OCI-LY7 (cell line): Measurements from ENCODE around the gene CLDN22. TPM values are rescaled to one million over a fixed set of nuclear protein-coding genes. Genes with fewer than 3 reads are reported as not detected.

Experiments used
- BruUV-seq: library from RNA; stranded (reverse); fragments of 400-500 nt; replicated peaks from 2 replicates; lab custom pipeline; 2021; lab: Mats Ljungman, UMichigan
- CTCF ChIA-PET: fragments of 300-600 bp; sonication (Branson Sonifier 250); formaldehyde crosslinking; loops from one replicate; lab custom pipeline; 2022; ENCODE audit warnings: antibody characterized with exemption; ENCODE audit not compliant: unreplicated experiment; lab: Charles Lee
- POLR2A ChIA-PET: fragments of 300-600 bp; sonication (Branson Sonifier 250); formaldehyde crosslinking; loops from one replicate; lab custom pipeline; 2022; ENCODE audit warnings: antibody characterized with exemption; lab: Charles Lee
- DNase-seq: peaks from one replicate; pipeline ENCODE4 v3.0.0-alpha.2; 2015; ENCODE audit warnings: low spot score
- H2AFZ ChIP-seq: fragments of 200-600 bp; sonication (generic), shearing (Covaris generic); 2 replicates; pipeline ENCODE4 v1.6.1; 2014; ENCODE audit warnings: mild to moderate bottlenecking, antibody characterized with exemption, low read length, moderate library complexity
- H3K27ac ChIP-seq: fragments of 200-600 bp; sonication (generic); 2 replicates; pipeline ENCODE4 v1.5.1; 2014; ENCODE audit warnings: mixed run types, low read depth, mild to moderate bottlenecking, moderate library complexity, low read length, inconsistent platforms; ENCODE audit not compliant: poor library complexity, severe bottlenecking
- H3K36me3 ChIP-seq: fragments of 200-600 bp; sonication (generic); 2 replicates; pipeline ENCODE4 v1.6.1; 2014; ENCODE audit warnings: mild to moderate bottlenecking, antibody characterized with exemption, low read length, moderate library complexity, mixed read lengths; ENCODE audit not compliant: insufficient read depth
- H3K4me1 ChIP-seq: fragments of 200-600 bp; sonication (generic); 2 replicates; pipeline ENCODE4 v1.5.1; 2014; ENCODE audit warnings: mild to moderate bottlenecking, low read length; ENCODE audit not compliant: insufficient read depth, poor library complexity, severe bottlenecking
- H3K4me2 ChIP-seq: fragments of 200-600 bp; sonication (generic); 2 replicates; pipeline ENCODE4 v1.6.1; 2014; ENCODE audit warnings: mild to moderate bottlenecking, low read length
- H3K4me3 ChIP-seq: fragments of 200-600 bp; sonication (generic); 2 replicates; pipeline ENCODE4 v1.5.1; 2014; ENCODE audit warnings: mild to moderate bottlenecking, low read depth, low read length; ENCODE audit not compliant: poor library complexity, severe bottlenecking
- H3K79me2 ChIP-seq: fragments of 200-600 bp; sonication (generic); 2 replicates; pipeline ENCODE4 v1.6.1; 2016; ENCODE audit warnings: low read depth, mild to moderate bottlenecking, low read length, moderate library complexity, mixed read lengths; ENCODE audit not compliant: insufficient read depth
- H3K9me2 ChIP-seq: fragments of 200-600 bp; sonication (generic); 2 replicates; pipeline ENCODE4 v1.6.1; 2016; ENCODE audit warnings: mild to moderate bottlenecking, low read length, mixed read lengths; ENCODE audit not compliant: insufficient read depth
- H3K9me3 ChIP-seq: fragments of 200-600 bp; sonication (generic); 2 replicates; pipeline ENCODE4 v1.6.1; 2014; ENCODE audit warnings: mild to moderate bottlenecking, mixed run types, low read length, mixed read lengths
- H4K20me1 ChIP-seq: fragments of 200-600 bp; sonication (generic); 2 replicates; pipeline ENCODE4 v1.6.1; 2014; ENCODE audit warnings: mild to moderate bottlenecking, antibody characterized with exemption, low read length, moderate library complexity, mixed read lengths; ENCODE audit not compliant: insufficient read depth
- CTCF ChIP-seq: fragments of 200-600 bp; sonication (generic); conservative IDR thresholded peaks from 2 replicates; pipeline ENCODE4 v1.5.1; 2014; ENCODE audit warnings: mild to moderate bottlenecking, antibody characterized with exemption, low read length, moderate library complexity, mixed read lengths
- EZH2phosphoT487 ChIP-seq: fragments of 200-600 bp; sonication (generic); IDR thresholded peaks from 2 replicates; pipeline ENCODE4 v1.6.1; 2018; ENCODE audit warnings: low read depth, borderline replicate concordance, mild to moderate bottlenecking, mixed run types, antibody characterized with exemption, low read length, moderate library complexity, mixed read lengths
- intact Hi-C: fragments of 100-400 bp; cut with micrococcal nuclease; formaldehyde crosslinking; loops from one replicate; pipeline ENCODE4 v1.10.0; 2022; ENCODE audit not compliant: unreplicated experiment
- total RNA-seq, 2 experiments: library from RNA; depleted of rRNA in 1 of 2; stranded (reverse); fragments of >200 nt in 1 of 2; shearing (Covaris generic) in 1 of 2; gene quantifications; 2 replicates each; pipeline ENCODE4 v1.2.3, GENCODE V29; 2014 to 2022

CLDN22 gene
- total RNA-seq, 2 experiments from 2014 or later: not detected

- Histone ChIP-seq H3K4me3 (no peak overlapping the region), H3K4me1 (no peaks in the 10 kb centered on the region), H3K79me2 (no peaks in the 10 kb centered on the region), H3K9me3 (no peaks in the 10 kb centered on the region), H3K9me2 (no peaks in the 10 kb centered on the region), H3K4me2 (no peak overlapping the region), H4K20me1 (no peaks in the 10 kb centered on the region), H2AFZ (no peak overlapping the region), H3K27ac (no peak overlapping the region), H3K36me3 (no peaks in the 10 kb centered on the region)
- no peak for TF ChIP-seq CTCF
- no peak for TF ChIP-seq EZH2phosphoT487
- intact Hi-C loops: no loop called here
- no peak for DNase-seq
- BruUV-seq: no TSS peak
- POLR2A ChIA-PET: no interaction called here
- CTCF ChIA-PET: no interaction called here
These were observed 19.4 kb downstream of the CLDN22 start for GRCh38 chr4:183300655-183301054.

DNA sequence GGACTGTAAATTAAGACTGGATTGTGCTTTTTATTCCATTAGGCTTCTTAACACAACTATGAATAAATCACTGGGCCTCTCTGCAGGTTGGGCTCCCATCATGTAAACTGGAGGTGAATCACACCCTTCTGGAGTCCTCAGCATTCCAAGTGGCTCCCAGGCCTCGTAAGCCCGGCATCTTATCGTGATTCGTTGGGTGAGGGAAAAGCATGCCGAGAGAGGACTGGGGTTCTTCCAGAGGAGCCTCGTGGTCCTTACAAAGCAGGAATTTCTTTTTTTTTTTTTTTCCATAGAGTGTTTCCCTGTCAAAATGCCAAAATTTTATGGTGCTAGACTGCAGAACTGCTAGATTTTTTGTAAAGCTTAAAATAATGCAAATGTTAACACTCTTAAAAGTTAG is 20.0 kb downstream of the CLDN22 start:
- Histone ChIP-seq H3K79me2 (no peaks in the 10 kb centered on the region), H3K9me2 (no peaks in the 10 kb centered on the region), H3K36me3 (no peaks in the 10 kb centered on the region), H3K27ac (no peak overlapping the region), H3K4me3 (no peak overlapping the region), H2AFZ (no peak overlapping the region), H3K9me3 (no peaks in the 10 kb centered on the region), H3K4me2 (no peak overlapping the region), H4K20me1 (no peaks in the 10 kb centered on the region), H3K4me1 (no peaks in the 10 kb centered on the region)
- no TSS peak for BruUV-seq
- intact Hi-C loops: no loop called here
- POLR2A ChIA-PET: no interaction called here
- no peak for DNase-seq
- CTCF ChIA-PET: no interaction called here
- no peak for TF ChIP-seq EZH2phosphoT487
- no peak for TF ChIP-seq CTCF

DNA sequence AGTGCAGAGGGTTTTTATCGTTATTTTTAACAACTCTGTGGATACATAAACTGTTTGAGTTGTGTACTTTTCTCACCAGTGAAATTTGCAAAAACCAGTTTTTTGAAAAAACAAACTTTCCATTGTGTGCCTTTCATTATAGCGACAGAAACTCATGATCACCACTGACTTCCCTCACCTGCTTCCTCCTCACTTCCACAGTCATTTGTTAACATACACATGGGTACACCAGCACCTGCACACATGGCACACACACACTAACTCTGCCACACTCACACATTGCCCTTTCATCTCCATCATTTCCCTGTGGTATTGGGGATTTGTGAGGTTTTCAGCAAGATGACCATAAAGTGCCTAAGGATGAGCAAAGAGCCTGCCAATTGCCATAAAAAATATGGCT is 20.6 kb downstream of the CLDN22 start:
- no TSS peak for BruUV-seq
- Histone ChIP-seq H4K20me1 (no peaks in the 10 kb centered on the region), H3K4me1 (no peaks in the 10 kb centered on the region), H3K9me2 (no peaks in the 10 kb centered on the region), H2AFZ (no peak overlapping the region), H3K79me2 (no peaks in the 10 kb centered on the region), H3K4me2 (no peak overlapping the region), H3K36me3 (no peaks in the 10 kb centered on the region), H3K4me3 (no peak overlapping the region), H3K9me3 (no peaks in the 10 kb centered on the region), H3K27ac (no peak overlapping the region)
- DNase-seq: no peak
- ChIA-PET POLR2A (no interaction called here), CTCF (no interaction called here)
- no peak for TF ChIP-seq CTCF
- TF ChIP-seq EZH2phosphoT487: no peak
- intact Hi-C loops: no loop called here
